ENCODE data around the gene RAPGEF4. TPM values are rescaled to one million over a fixed set of nuclear protein-coding genes. Genes with fewer than 3 reads are reported as not detected.

Gene RAPGEF4
- total and polyA plus RNA-seq, 2 of the 8 experiments (the other 6 are each of a cell fraction or from before 2014, with no cell fraction given): 1.2 to 2.6 TPM

- TF ChIP-seq MAFK (IDR thresholded peaks at IDR 0.05; ENCODE audit: low read depth, low read length) (no peak), SIX5 (IDR thresholded peaks at IDR 0.05; ENCODE audit: low read depth, low read length) (no peak), NANOG (IDR thresholded peaks at IDR 0.05; ENCODE audit: insufficient read depth, low read depth, low read length, poor library complexity, severe bottlenecking) (no peak)
Measured at GRCh38 chr2:172783165-172783898, 47.7 kb downstream of the RAPGEF4 start (continued).

Data from H1 (cell line).